ENCODE results near the gene CFAP54. TPM values are rescaled to one million over a fixed set of nuclear protein-coding genes. Genes with fewer than 3 reads are reported as not detected.

Gene CFAP54
- total and polyA plus RNA-seq, 2 experiments from 2014 or later = 0.07 to 0.76 TPM

- Histone ChIP-seq H3K27ac (ENCODE audit: low read depth) (no peak overlapping the region), H4K20me1 (replicated peaks; ENCODE audit: insufficient read depth) (no peaks in the 10 kb centered on the region), H3K4me1 (ENCODE audit: insufficient read depth) (peaks cover 12% of the 10 kb centered on the region), H3K27me3 (ENCODE audit: insufficient read depth) (no peaks in the 10 kb centered on the region), H3K4me3 (no peak overlapping the region), H3K9me2 (ENCODE audit: insufficient read depth) (no peaks in the 10 kb centered on the region), H3F3A (replicated peaks; ENCODE audit: low read depth) (no peaks in the 10 kb centered on the region), H2AFZ (no peak overlapping the region), H3K79me2 (replicated peaks; ENCODE audit: insufficient read depth) (no peaks in the 10 kb centered on the region), H3K4me2 (no peak overlapping the region), H3K36me3 (ENCODE audit: insufficient read depth) (no peaks in the 10 kb centered on the region)
- ATAC-seq = peak; percentile 55
- Mint-ChIP-seq H3K4me3 (no peak overlapping the region), H3K36me3 (ENCODE audit: low read depth) (no peaks in the 10 kb centered on the region), H3K9me3 (no peaks in the 10 kb centered on the region), H3K4me1 (peaks cover 17% of the 10 kb centered on the region), H3K27ac (no peak overlapping the region), H3K27me3 (ENCODE audit: insufficient read depth, low read depth, poor library complexity) (peaks cover 1% of the 10 kb centered on the region)
- DNase-seq (ENCODE audit: low spot score) = peak; percentile 86
- peak; percentile 76 to 82 for TF ChIP-seq CTCF (conservative IDR thresholded peaks at IDR 0.05; ENCODE audit: low read depth in 2 of 2)
- TF ChIP-seq NANOG (IDR thresholded peaks at IDR 0.05; ENCODE audit: borderline replicate concordance) = no peak
Observed at GRCh38 chr12:96516472-96517430, 27.4 kb downstream of the CFAP54 start.

- H3F3A ChIP-seq (replicated peaks; ENCODE audit: low read depth) = no peaks in the 10 kb centered on the region
- TF ChIP-seq JUNB (IDR thresholded peaks at IDR 0.05; ENCODE audit: unreplicated experiment) (no peak), CREB1 (CRISPR knock-in tag; IDR thresholded peaks at IDR 0.05; ENCODE audit: low read depth) (no peak), CTCF (conservative IDR thresholded peaks at IDR 0.05; ENCODE audit: low read depth in 2 of 2) (no peak), ZNF331 (CRISPR knock-in tag; IDR thresholded peaks at IDR 0.05; ENCODE audit: low read depth) (no peak), POLR2AphosphoS5 (IDR thresholded peaks at IDR 0.05; ENCODE audit: low read depth) (no peak), ZNF114 (CRISPR knock-in tag; IDR thresholded peaks at IDR 0.05) (no peak), EZH2 (IDR thresholded peaks at IDR 0.05; ENCODE audit: low read depth, unreplicated experiment) (no peak), EZH2phosphoT487 (IDR thresholded peaks at IDR 0.05; ENCODE audit: unreplicated experiment) (no peak)
- H3K36me3 ChIP-seq (ENCODE audit: insufficient read depth) = no peaks in the 10 kb centered on the region
- no peak overlapping the region for H3K27ac ChIP-seq (ENCODE audit: low read depth)
- H3K27ac Mint-ChIP-seq = no peak overlapping the region
- no peak overlapping the region for H2AFZ ChIP-seq
- no peaks in the 10 kb centered on the region for H3K9me3 Mint-ChIP-seq
- no peaks in the 10 kb centered on the region for H3K27me3 ChIP-seq (ENCODE audit: insufficient read depth)
- no peaks in the 10 kb centered on the region for H4K20me1 ChIP-seq (replicated peaks; ENCODE audit: insufficient read depth)
- peaks cover 8% of the 10 kb centered on the region for H3K4me1 ChIP-seq (ENCODE audit: insufficient read depth)
- DNase-seq (ENCODE audit: low spot score) (no peak), ATAC-seq (no peak)
- H3K4me3 ChIP-seq = no peak overlapping the region
- no peaks in the 10 kb centered on the region for H3K79me2 ChIP-seq (replicated peaks; ENCODE audit: insufficient read depth)
- no peak overlapping the region for H3K4me3 Mint-ChIP-seq
- peaks cover 3% of the 10 kb centered on the region for H3K27me3 Mint-ChIP-seq (ENCODE audit: insufficient read depth, low read depth, poor library complexity)
- no peaks in the 10 kb centered on the region for H3K36me3 Mint-ChIP-seq (ENCODE audit: low read depth)
- H3K4me2 ChIP-seq = no peak overlapping the region
- no peaks in the 10 kb centered on the region for H3K9me2 ChIP-seq (ENCODE audit: insufficient read depth)
- peaks cover 19% of the 10 kb centered on the region; the same call in 2 of the 3 replicates for H3K4me1 Mint-ChIP-seq
Observed at GRCh38 chr12:96520767-96521166, 31.4 kb downstream of the CFAP54 start.
